ENCODE results near the gene HNRNPD. TPM values are rescaled to one million over a fixed set of nuclear protein-coding genes. Genes with fewer than 3 reads are reported as not detected.
"Not testable (repeated sequence)": the region's sequence is repeated elsewhere in the genome, so short reads cannot be mapped to it uniquely, and the experiment has no call there.

HNRNPD gene
- total and polyA plus RNA-seq, 2 donors: 60.1 to 269 TPM

DNA sequence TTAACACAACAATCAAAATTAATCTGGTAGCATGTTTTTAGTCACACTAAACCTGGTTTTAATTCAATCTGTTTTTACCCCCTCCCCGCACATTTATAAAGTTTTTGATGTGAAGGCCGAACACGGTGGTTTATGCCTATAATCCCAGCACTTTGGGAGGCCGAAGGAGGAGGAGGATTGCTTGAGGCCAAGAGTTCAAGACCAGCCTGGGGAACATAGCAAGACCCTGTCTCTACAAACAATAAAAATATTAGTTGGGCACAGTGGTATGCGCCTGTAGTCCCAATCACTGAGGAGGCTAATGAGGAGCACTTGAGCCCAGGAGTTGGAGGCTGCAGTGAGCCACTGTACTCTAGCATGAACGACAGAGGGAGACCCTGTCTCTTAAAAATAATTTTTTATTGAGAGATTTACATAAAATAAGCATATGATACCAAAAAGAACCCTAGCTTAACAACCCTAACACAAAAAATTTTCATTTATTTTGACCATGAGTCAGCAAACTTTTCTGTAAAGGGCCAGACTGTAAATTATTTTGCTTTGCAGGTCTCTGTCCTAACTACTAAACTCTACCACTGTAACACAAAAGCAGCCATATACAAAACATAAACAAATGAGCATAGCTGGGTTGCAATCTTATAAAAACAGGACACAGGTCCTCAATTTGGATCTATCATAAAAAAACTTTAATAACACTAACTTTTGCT, 21.5 kb downstream of the HNRNPD start:
- WGBS: 98% methylated on average over 6 of the region's 6 CpGs
- Histone ChIP-seq H3K4me1 (ENCODE audit: control insufficient read depth in 2 of 2, insufficient read depth in 2 of 2, low read length in 2 of 2) (no peaks in the 10 kb centered on the region), H3K4me3 (ENCODE audit: low read length in 2 of 2) (no peak overlapping the region), H3K9me3 (ENCODE audit: control insufficient read depth in 2 of 2, insufficient read depth in 1 of 2, low read length in 1 of 2) (no peaks in the 10 kb centered on the region), H3K27me3 (ENCODE audit: control insufficient read depth in 2 of 2, insufficient read depth in 1 of 2, low read length in 1 of 2) (no peaks in the 10 kb centered on the region), H3K36me3 (ENCODE audit: control insufficient read depth in 2 of 2, insufficient read depth in 2 of 2, low read length in 1 of 2) (peaks cover 46 to 91% of the 10 kb centered on the region in 2 donors), H3K27ac (ENCODE audit: low read depth in 1 of 2, low read length in 1 of 2) (no peak overlapping the region)
- no peak for DNase-seq (ENCODE audit: low read depth in 6 of 9, low spot score in 9 of 9)

DNA sequence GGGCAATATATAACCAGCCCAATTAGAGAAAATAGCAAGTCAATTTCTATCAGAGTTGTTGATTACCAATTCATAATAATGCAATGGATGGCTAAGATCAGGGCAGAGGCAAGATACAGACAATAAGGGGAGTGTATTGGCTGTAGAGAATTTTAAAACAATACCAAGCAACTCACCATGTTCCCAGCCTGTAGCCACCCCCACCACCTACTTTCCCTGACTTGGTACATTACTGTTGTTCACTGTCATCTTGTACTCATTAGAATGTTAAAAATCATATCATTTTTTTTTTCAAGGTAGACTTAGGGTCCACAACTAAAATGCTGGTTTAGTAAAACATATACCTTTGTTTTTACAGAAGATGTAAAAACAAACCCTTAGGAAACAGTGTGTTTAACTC, 27.7 kb downstream of the HNRNPD start:
- peaks cover 23 to 35% of the 10 kb centered on the region in 2 donors for H3K36me3 ChIP-seq (ENCODE audit: control insufficient read depth in 2 of 2, insufficient read depth in 2 of 2, low read length in 1 of 2)
- no peaks in the 10 kb centered on the region for H3K4me1 ChIP-seq (ENCODE audit: control insufficient read depth in 2 of 2, insufficient read depth in 2 of 2, low read length in 2 of 2)
- no peaks in the 10 kb centered on the region for H3K9me3 ChIP-seq (ENCODE audit: control insufficient read depth in 2 of 2, insufficient read depth in 1 of 2, low read length in 1 of 2)
- H3K27ac ChIP-seq (ENCODE audit: low read depth in 1 of 2, low read length in 1 of 2): no peak overlapping the region
- no peak for DNase-seq (ENCODE audit: low read depth in 6 of 9, low spot score in 9 of 9)
- H3K27me3 ChIP-seq (ENCODE audit: control insufficient read depth in 2 of 2, insufficient read depth in 1 of 2, low read length in 1 of 2): no peaks in the 10 kb centered on the region
- H3K4me3 ChIP-seq (ENCODE audit: low read length in 2 of 2): no peak overlapping the region

DNA sequence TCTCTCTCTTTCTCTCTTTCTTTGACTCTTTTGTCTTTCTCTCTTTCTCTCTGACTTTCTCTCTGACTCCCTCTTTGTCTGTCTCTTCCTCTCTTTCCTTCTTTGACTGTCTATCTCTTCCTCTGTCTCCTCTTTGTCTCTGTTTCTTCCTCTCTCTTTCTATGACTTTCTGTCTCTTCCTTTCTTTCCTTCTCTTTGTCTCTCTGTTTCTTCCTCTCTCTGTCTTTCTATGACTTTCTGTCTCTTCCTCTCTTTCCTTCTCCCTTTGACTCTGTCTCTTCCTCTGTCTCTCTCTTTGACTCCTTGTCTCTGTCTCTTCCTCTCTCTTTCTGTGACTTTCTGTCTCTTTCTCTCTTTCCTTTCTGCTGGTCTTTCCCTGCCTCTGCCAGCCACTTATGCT, 38.7 kb downstream of the HNRNPD start:
- DNase-seq (ENCODE audit: low read depth in 6 of 9, low spot score in 9 of 9): no peak
- no peak overlapping the region for H3K27ac ChIP-seq (ENCODE audit: low read depth in 1 of 2, low read length in 1 of 2)
- H3K9me3 ChIP-seq (ENCODE audit: control insufficient read depth in 2 of 2, insufficient read depth in 1 of 2, low read length in 1 of 2): peaks cover 0 to 3% of the 10 kb centered on the region in 2 donors
- H3K36me3 ChIP-seq (ENCODE audit: control insufficient read depth in 2 of 2, insufficient read depth in 2 of 2, low read length in 1 of 2): peaks cover 0 to 6% of the 10 kb centered on the region in 2 donors
- no peak overlapping the region for H3K4me3 ChIP-seq (ENCODE audit: low read length in 2 of 2)
- no peaks in the 10 kb centered on the region for H3K4me1 ChIP-seq (ENCODE audit: control insufficient read depth in 2 of 2, insufficient read depth in 2 of 2, low read length in 2 of 2)
- H3K27me3 ChIP-seq (ENCODE audit: control insufficient read depth in 2 of 2, insufficient read depth in 1 of 2, low read length in 1 of 2): no peaks in the 10 kb centered on the region

DNA sequence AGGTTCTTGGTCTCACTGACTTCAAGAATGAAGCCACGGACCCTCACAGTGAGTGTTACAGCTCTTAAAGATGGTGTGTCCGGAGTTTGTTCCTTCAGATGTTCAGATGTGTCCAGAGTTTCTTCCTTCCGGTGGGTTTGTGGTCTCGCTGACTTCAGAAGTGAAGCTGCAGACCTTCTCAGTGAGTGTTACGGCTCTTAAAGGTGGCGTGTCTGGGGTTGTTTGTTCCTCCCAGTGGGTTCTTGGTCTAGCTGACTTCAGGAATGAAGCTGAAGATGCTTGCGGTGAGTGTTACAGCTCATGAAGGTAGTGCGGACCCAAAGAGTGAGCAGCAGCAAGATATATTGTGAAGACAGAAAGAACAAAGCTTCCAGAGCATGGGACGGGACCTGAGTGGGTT, 40.1 kb downstream of the HNRNPD start:
- not testable (repeated sequence) for H3K4me1 ChIP-seq (ENCODE audit: control insufficient read depth in 2 of 2, insufficient read depth in 2 of 2, low read length in 2 of 2); H3K27ac ChIP-seq (ENCODE audit: low read depth in 1 of 2, low read length in 1 of 2)
- 95% methylated on average over 9 of the region's 9 CpGs for WGBS

DNA sequence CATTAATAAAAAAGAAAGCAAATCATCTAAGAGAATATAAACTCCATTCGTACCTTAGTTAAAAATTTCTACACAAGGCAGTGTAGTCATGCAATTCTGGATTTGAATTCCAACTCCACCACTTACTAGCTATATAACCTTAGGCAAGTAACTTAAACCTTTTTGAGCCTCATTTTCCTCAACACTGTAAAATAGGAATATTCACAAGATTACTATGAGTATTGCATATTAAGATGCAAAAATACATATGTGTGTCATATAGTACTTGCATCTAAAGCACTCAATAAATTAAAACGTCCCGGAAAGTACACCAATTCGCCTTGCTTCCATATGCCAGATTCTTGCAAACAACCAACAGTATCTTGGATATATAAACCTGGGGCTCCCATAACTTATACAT, 42.0 kb downstream of the HNRNPD start:
- H3K36me3 ChIP-seq (ENCODE audit: control insufficient read depth in 2 of 2, insufficient read depth in 2 of 2, low read length in 1 of 2): no peaks in the 10 kb centered on the region
- peaks cover 0 to 3% of the 10 kb centered on the region in 2 donors for H3K9me3 ChIP-seq (ENCODE audit: control insufficient read depth in 2 of 2, insufficient read depth in 1 of 2, low read length in 1 of 2)
- WGBS: 97% methylated on average over 4 of the region's 4 CpGs
- no peaks in the 10 kb centered on the region for H3K4me1 ChIP-seq (ENCODE audit: control insufficient read depth in 2 of 2, insufficient read depth in 2 of 2, low read length in 2 of 2)
- H3K27ac ChIP-seq (ENCODE audit: low read depth in 1 of 2, low read length in 1 of 2): no peak overlapping the region
- no peak overlapping the region for H3K4me3 ChIP-seq (ENCODE audit: low read length in 2 of 2)
- no peaks in the 10 kb centered on the region for H3K27me3 ChIP-seq (ENCODE audit: control insufficient read depth in 2 of 2, insufficient read depth in 1 of 2, low read length in 1 of 2)
- no peak for DNase-seq (ENCODE audit: low read depth in 6 of 9, low spot score in 9 of 9)

More for the DNA sequence above, 40.1 kb downstream of the HNRNPD start:
- DNase-seq (ENCODE audit: low read depth in 6 of 9, low spot score in 9 of 9); H3K9me3 ChIP-seq (ENCODE audit: control insufficient read depth in 2 of 2, insufficient read depth in 1 of 2, low read length in 1 of 2); H3K36me3 ChIP-seq (ENCODE audit: control insufficient read depth in 2 of 2, insufficient read depth in 2 of 2, low read length in 1 of 2); H3K27me3 ChIP-seq (ENCODE audit: control insufficient read depth in 2 of 2, insufficient read depth in 1 of 2, low read length in 1 of 2); H3K4me3 ChIP-seq (ENCODE audit: low read length in 2 of 2): not testable (repeated sequence)

DNA sequence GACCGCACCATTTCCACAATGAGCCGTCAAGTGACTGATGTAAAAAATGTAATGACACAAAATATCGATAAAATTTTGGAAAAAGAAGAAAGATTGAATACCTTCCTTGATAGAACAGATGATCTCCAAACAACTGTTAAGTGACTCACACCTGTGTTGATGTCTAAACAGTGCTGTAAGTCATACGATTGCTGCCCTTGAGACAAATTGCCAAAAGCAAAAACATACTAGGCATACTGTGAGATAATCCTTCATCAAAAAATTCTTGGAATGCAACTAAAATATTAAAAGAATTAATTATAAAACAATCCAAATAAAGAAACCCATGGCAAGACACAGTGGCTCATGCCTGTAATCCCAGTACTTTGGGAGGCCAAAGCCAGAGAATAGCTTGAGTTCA, 53.4 kb downstream of the HNRNPD start:
- no peaks in the 10 kb centered on the region for H3K27me3 ChIP-seq (ENCODE audit: control insufficient read depth in 2 of 2, insufficient read depth in 1 of 2, low read length in 1 of 2)
- H3K9me3 ChIP-seq (ENCODE audit: control insufficient read depth in 2 of 2, insufficient read depth in 1 of 2, low read length in 1 of 2): peaks cover 0 to 8% of the 10 kb centered on the region in 2 donors
- H3K27ac ChIP-seq (ENCODE audit: low read depth in 1 of 2, low read length in 1 of 2): no peak overlapping the region
- no peak for DNase-seq (ENCODE audit: low read depth in 6 of 9, low spot score in 9 of 9)
- no peaks in the 10 kb centered on the region for H3K36me3 ChIP-seq (ENCODE audit: control insufficient read depth in 2 of 2, insufficient read depth in 2 of 2, low read length in 1 of 2)
- no peaks in the 10 kb centered on the region for H3K4me1 ChIP-seq (ENCODE audit: control insufficient read depth in 2 of 2, insufficient read depth in 2 of 2, low read length in 2 of 2)
- H3K4me3 ChIP-seq (ENCODE audit: low read length in 2 of 2): no peak overlapping the region
- WGBS: 96% methylated on average over 4 of the region's 4 CpGs

DNA sequence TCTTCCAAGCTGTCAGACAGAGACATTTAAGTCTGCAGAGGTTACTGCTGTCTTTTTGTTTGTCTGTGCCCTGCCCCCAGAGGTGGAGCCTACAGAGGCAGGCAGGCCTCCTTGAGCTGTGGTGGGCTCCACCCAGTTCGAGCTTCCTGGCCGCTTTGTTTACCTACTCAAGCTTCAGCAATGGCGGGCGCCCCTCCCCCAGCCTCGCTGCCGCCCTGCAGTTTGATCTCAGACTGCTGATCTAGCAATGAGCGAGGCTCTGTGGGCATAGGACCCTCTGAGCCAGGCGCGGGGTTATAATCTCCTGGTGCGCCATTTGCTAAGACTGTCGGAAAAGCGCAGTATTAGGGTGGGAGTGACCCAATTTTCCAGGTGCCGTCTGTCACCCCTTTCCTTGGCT, 70.7 kb downstream of the HNRNPD start:
- not testable (repeated sequence) for H3K27ac ChIP-seq (ENCODE audit: low read depth in 1 of 2, low read length in 1 of 2); H3K36me3 ChIP-seq (ENCODE audit: control insufficient read depth in 2 of 2, insufficient read depth in 2 of 2, low read length in 1 of 2)
- 97% methylated on average over 13 of the region's 13 CpGs for WGBS

More for the DNA sequence above, 70.7 kb downstream of the HNRNPD start:
- H3K9me3 ChIP-seq (ENCODE audit: control insufficient read depth in 2 of 2, insufficient read depth in 1 of 2, low read length in 1 of 2); H3K4me1 ChIP-seq (ENCODE audit: control insufficient read depth in 2 of 2, insufficient read depth in 2 of 2, low read length in 2 of 2); DNase-seq (ENCODE audit: low read depth in 6 of 9, low spot score in 9 of 9); H3K27me3 ChIP-seq (ENCODE audit: control insufficient read depth in 2 of 2, insufficient read depth in 1 of 2, low read length in 1 of 2); H3K4me3 ChIP-seq (ENCODE audit: low read length in 2 of 2): not testable (repeated sequence)

Other genes with a start within 250 kb of the HNRNPD start
- 279 TPM for gene HNRNPDL, start 56.5 kb upstream of the HNRNPD start, total RNA-seq
- gene HNRNPDL, start 56.5 kb upstream of the HNRNPD start, polyA plus RNA-seq: 341 TPM
- gene ENOPH1, start 56.6 kb upstream of the HNRNPD start, total RNA-seq: 48.1 TPM
- gene ENOPH1, start 56.6 kb upstream of the HNRNPD start, polyA plus RNA-seq: 58.1 TPM
- 6.1 TPM for gene TMEM150C, start 188.0 kb upstream of the HNRNPD start, total RNA-seq
- gene TMEM150C, start 188.0 kb upstream of the HNRNPD start, polyA plus RNA-seq: 18.2 TPM